SH-SY5Y (cell line): ENCODE data around the gene ATP6V0A4.

Source experiments
- GATA2 ChIP-seq: IDR thresholded peaks from 2 replicates; pipeline ENCODE4 v1.6.1; 2011; ENCODE audit warnings: mild to moderate bottlenecking, low read depth, low read length
- GATA3 ChIP-seq: IDR thresholded peaks from 2 replicates; pipeline ENCODE4 v1.6.1; 2011; ENCODE audit warnings: low read depth, mild to moderate bottlenecking, low read length, moderate library complexity

- TF ChIP-seq GATA2 (no peak), GATA3 (no peak)
These were observed 17.0 kb downstream of the ATP6V0A4 start for GRCh38 chr7:138781004-138781403.
